HS-5 (cell line): Measurements from ENCODE around the gene SLC9A9.

Experiments used
- DNase-seq: peaks from one replicate; pipeline ENCODE4 v3.0.0-alpha.2; 2012; ENCODE audit warnings: low read depth

SLC9A9 gene

GRCh38 chr3:143648708-143649107 is 199.6 kb downstream of the SLC9A9 start:
- DNase-seq: no peak

GRCh38 chr3:143648218-143648617 is 200.1 kb downstream of the SLC9A9 start:
- DNase-seq: no peak

DNA sequence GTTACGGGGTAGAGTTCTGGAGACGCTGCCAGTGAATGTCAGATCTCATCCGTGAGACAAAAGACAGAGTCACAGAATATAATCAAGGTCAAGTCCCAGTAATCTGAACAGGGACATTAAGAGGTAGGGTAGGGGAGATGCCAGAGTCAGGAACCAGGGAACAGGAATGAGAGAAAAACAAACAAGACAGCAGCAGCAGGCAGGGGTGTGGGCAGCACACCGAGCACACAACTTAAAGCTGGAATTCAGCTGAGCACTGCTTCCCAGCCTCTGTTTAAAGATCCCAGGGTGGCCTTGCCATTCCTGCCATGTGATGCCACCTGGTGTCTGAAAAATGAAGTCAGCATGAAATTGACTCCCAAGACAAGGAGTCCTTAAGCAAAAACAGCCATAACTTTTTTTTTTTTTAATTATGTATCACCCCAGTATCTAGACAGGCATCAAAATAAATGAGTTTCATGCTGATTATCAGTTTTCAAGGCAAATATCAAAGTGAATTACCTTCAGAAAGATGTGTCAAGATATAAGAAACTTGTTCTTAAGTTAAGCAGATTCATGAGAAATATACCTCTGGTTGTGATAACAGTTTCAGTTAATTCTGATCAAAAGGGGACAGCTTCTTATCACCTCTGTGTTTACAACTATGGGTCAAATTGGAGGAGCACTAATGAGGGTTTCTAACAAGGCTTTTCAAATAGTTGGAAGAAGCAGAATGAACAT is 203.7 kb downstream of the SLC9A9 start:
- peak; percentile 45 for DNase-seq

GRCh38 chr3:143643905-143644304 is 204.4 kb downstream of the SLC9A9 start:
- DNase-seq: no peak

DNA sequence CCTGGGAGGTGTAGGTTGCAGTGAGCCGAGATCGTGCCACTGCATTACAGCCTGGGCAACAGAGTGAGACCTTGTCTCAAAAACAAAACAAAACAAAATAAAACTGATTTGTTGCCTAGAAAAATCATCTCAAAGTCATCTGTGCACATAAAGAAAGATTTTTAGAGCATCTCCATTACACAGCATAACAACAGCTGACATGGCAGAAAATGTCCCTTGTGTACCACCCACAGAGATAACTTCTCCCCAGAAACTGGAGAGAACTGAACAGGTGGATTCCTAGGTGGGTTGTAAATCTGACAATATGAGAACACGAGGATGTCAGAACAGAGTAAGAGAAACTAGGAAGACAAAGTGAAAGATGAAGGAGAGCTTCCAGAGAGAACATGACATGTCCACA is 207.5 kb downstream of the SLC9A9 start:
- no peak for DNase-seq

GRCh38 chr3:143637133-143637532 is 211.1 kb downstream of the SLC9A9 start:
- no peak for DNase-seq

DNA sequence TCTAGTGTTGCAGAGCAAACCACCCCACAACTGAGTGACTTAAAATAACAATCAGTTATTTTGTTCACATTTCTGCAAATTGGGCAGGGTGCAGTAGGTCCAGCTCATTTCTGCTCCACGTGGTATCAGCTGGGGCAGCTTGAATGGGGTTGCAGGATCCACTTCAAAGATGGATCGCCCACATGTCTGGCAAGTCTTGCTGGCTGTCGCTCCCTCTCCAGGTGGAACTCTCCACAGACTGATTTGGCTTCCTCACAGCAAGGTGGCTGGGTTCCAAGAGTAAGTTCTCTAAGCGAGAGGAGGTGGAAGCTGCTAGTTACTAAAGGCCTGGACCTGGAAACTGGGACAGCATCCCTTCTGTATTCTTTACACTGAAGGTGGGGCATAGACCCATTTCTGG is 213.3 kb downstream of the SLC9A9 start:
- DNase-seq: no peak

- DNase-seq: no peak
Measured at GRCh38 chr3:143634427-143634826, 213.8 kb downstream of the SLC9A9 start.

DNA sequence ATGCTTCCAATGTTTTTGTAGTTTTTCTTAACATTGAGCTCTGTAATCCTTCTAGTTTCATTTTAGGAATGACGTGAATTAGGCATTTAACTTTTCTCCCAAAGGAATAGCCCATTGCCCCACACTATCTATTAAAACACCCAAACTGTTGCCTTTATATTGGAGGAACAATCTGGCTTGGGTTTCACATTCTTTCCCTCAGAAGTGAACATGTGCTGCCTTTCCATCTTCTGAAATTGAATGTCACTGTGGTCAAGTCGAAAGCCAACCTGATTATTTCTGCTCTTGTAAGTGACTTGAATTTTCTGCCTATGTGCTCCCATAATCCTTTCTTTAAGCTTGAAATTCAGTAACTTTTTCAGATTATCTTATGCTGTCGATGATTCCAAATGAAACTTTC is 214.5 kb downstream of the SLC9A9 start:
- no peak for DNase-seq

GRCh38 chr3:143629726-143630125 is 218.5 kb downstream of the SLC9A9 start:
- DNase-seq: no peak

GRCh38 chr3:143628971-143629370 is 219.3 kb downstream of the SLC9A9 start:
- DNase-seq: no peak

- no peak for DNase-seq
Measured at GRCh38 chr3:143627336-143627735, 220.9 kb downstream of the SLC9A9 start.

- DNase-seq: no peak
Measured at GRCh38 chr3:143619231-143619630, 229.0 kb downstream of the SLC9A9 start.

GRCh38 chr3:143617050-143617449 is 231.2 kb downstream of the SLC9A9 start:
- DNase-seq: no peak

- DNase-seq: no peak
Measured at GRCh38 chr3:143613226-143613625, 235.0 kb downstream of the SLC9A9 start.

GRCh38 chr3:143612541-143612940 is 235.7 kb downstream of the SLC9A9 start:
- DNase-seq: no peak

DNA sequence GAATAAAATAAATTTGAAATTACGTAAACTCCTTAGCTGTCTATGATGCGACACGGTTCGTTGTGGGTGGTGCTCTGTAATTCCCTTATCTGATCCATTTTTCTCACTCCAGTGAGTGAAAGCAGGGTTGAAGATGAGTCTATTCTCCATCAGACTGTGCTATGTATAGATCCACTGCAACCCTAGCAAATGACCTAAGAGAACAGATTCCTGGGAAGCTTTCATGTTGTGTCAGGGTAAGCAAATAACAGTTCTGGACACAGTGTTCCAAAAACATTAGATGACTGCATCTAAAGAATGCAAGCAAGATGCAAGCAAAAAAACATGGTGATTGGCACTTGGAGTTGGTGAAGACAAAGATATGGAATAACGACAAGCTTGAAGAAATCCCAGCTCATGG is 239.3 kb downstream of the SLC9A9 start:
- DNase-seq: no peak

DNA sequence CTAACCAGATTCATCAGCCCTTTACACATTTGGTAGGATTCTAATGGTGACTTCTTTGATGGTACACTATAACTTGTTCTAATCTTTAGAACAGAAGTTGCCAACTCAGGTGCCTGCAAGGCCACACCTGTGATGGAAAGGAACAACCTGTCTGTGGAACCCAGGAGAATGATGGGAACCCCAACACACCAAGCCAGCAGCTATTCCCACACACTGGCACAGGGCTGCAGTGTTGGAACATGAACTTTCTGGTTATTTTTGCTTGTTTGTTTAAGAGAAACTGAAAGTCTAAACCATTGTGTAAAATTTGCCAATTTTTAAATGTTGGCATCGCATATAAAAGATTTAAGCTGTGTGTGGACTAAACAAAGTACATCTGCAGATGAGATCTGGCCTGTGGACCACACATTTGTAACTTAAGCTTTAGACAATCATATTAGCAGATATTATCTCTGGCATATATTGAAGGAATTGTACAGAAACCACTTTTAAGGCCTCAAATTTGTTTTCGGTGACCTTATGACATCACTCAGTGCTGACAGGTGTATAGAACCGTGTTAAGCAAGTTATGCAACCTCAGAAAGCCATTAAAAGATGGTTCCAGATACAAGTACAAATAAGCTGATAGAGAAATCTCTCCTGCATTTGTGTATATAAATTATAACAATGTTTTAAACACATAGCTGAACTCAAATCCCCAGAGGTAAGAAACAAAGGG is 242.9 kb downstream of the SLC9A9 start:
- DNase-seq: no peak

DNA sequence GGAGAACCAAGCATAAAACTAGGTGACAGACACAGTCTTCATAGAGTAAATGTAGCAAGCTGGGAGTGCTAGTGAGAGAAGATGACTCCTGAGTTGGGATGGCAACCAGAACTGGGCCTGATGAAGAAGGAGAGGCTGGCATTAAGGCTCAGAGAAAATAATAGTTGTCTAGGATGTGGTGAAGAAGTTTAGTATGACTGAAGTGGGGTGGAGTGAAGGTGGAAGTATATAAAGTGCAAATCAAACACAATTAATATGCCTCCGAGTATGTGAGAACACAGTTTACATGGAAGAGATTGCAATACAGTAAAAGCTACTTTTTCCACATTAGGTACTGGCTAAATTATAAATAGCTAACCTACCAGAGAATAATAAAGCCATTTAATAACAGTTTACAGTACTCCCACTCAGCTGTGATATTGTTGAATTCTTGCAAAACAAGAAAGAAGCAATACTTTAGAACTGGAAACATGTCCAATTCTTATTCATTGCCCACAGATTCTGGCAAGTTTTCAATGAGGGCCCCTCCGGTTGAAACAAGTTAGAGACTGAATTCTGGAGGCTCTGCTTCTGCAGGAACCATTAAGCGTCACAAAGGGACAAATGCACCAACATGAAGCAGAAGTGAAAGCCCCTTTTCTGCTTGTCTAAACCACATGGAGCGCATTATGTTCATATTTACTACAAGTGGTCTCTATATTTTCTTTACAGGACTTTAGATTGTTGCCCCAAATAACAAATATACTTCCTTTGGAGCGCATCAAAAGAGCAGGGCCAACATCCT is 243.7 kb downstream of the SLC9A9 start:
- DNase-seq: no peak

DNA sequence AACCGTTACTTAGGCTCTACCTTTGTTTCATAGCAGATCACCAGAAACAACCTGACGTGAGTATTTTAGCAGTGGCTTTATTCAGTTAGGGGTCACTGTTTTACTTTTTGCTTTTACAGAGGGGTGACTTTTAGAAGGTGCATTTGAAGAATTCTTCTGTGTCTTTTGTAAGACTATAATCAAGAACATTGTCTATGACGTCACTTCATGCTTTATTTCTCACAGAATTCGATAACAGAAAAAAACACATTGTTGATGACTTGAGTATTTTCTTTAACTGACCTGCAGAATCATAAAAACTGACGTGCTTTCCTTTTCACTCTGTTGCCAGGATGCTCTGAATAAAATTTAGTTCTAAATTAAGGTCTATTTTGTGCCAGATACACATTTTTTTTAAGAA is 244.5 kb downstream of the SLC9A9 start:
- DNase-seq: no peak

- no peak for DNase-seq
Measured at GRCh38 chr3:143601723-143602484, 246.4 kb downstream of the SLC9A9 start.
